ENCODE data around the gene SNN. TPM values are rescaled to one million over a fixed set of nuclear protein-coding genes. Genes with fewer than 3 reads are reported as not detected.

The SNN gene
- total and polyA plus RNA-seq, 5 donors: 24.4 to 33.3 (median 25.6) TPM

DNA sequence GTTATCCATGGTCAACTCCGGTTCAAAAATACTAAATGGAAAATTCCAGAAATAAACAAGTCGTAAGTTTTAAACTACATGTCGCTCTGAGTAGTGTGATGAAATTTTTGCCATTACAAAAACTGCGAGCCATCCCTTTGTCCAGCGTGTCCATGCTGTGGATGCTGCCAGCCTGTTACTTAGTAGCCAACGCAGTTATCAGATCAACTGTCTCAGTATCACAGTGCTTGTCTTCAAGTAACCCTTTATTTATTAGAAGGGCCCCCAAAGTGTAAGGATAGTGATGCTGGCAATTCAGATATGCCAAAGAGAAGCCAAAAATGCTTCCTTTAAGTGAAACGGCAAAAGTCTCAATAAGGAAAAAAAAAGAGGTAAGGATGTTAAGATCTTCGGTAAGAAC lies 23.9 kb downstream of the SNN start:
- Histone ChIP-seq H3K4me3 (ENCODE audit: low read length) (no peak overlapping the region), H3K9me3 (ENCODE audit: control insufficient read depth, low read length) (no peaks in the 10 kb centered on the region), H3K27ac (ENCODE audit: low read length) (no peak overlapping the region), H3K4me1 (ENCODE audit: control insufficient read depth, insufficient read depth, low read length) (peaks cover 2% of the 10 kb centered on the region), H3K27me3 (ENCODE audit: control insufficient read depth, insufficient read depth) (no peaks in the 10 kb centered on the region)
- no peak for DNase-seq
- intact Hi-C loops (cut with DNase I): no loop called here
- WGBS: 84% methylated on average over 8 of the region's 8 CpGs
- no peak for ATAC-seq

- no peaks in the 10 kb centered on the region for H3K9me3 ChIP-seq (ENCODE audit: control insufficient read depth, low read length)
- H3K4me3 ChIP-seq (ENCODE audit: low read length): no peak overlapping the region
- DNase-seq: no peak
- intact Hi-C loops (cut with DNase I): no loop called here
- peaks cover 2% of the 10 kb centered on the region for H3K4me1 ChIP-seq (ENCODE audit: control insufficient read depth, insufficient read depth, low read length)
- no peaks in the 10 kb centered on the region for H3K27me3 ChIP-seq (ENCODE audit: control insufficient read depth, insufficient read depth)
- H3K27ac ChIP-seq (ENCODE audit: low read length): no peak overlapping the region
- no peak for ATAC-seq
- WGBS: 75% methylated on average over 6 of the region's 6 CpGs
These were observed 24.4 kb downstream of the SNN start for GRCh38 chr16:11692651-11693050.

GRCh38 chr16:11696266-11697012 lies 28.2 kb downstream of the SNN start:
- peaks cover 3% of the 10 kb centered on the region for H3K4me1 ChIP-seq (ENCODE audit: control insufficient read depth, insufficient read depth, low read length)
- DNase-seq (no peak), ATAC-seq (no peak)
- no peak overlapping the region for H3K4me3 ChIP-seq (ENCODE audit: low read length)
- H3K27ac ChIP-seq (ENCODE audit: low read length): no peak overlapping the region
- H3K27me3 ChIP-seq (ENCODE audit: control insufficient read depth, insufficient read depth): no peaks in the 10 kb centered on the region
- H3K9me3 ChIP-seq (ENCODE audit: control insufficient read depth, low read length): no peaks in the 10 kb centered on the region
- WGBS: 94% methylated on average over 12 of the region's 12 CpGs
- intact Hi-C loops (cut with DNase I): no loop called here

DNA sequence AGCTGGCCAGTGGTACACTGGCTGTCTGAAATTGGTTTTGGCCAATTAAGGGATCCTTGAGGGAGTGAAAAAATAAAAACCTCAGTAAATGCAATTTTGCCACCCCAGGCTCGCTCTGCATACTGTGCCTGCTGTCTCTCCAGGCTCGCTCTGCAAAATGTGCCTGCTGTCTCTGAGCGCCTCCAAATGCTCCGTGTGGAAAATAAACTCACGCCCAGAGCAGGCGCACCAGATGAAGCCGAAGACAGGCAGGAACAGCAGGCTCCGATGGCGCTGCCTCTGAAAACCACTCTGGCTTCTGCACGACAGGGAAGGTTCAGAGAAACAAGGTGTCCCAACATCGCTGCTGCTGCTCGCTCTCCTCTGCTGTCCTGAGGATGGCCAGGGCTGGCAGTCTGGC lies 29.1 kb downstream of the SNN start:
- H3K27ac ChIP-seq (ENCODE audit: low read length): no peak overlapping the region
- WGBS: 95% methylated on average over 12 of the region's 12 CpGs
- H3K9me3 ChIP-seq (ENCODE audit: control insufficient read depth, low read length): no peaks in the 10 kb centered on the region
- H3K27me3 ChIP-seq (ENCODE audit: control insufficient read depth, insufficient read depth): no peaks in the 10 kb centered on the region
- ATAC-seq (no peak), DNase-seq (no peak)
- H3K4me1 ChIP-seq (ENCODE audit: control insufficient read depth, insufficient read depth, low read length): peaks cover 3% of the 10 kb centered on the region
- intact Hi-C loops (cut with DNase I): no loop called here
- H3K4me3 ChIP-seq (ENCODE audit: low read length): no peak overlapping the region

- Histone ChIP-seq H3K9me3 (ENCODE audit: control insufficient read depth, low read length) (no peaks in the 10 kb centered on the region), H3K4me3 (ENCODE audit: low read length) (no peak overlapping the region), H3K4me1 (ENCODE audit: control insufficient read depth, insufficient read depth, low read length) (peaks cover 3% of the 10 kb centered on the region), H3K27ac (ENCODE audit: low read length) (no peak overlapping the region), H3K27me3 (ENCODE audit: control insufficient read depth, insufficient read depth) (no peaks in the 10 kb centered on the region)
- DNase-seq: no peak
- 78% methylated on average over 7 of the region's 7 CpGs for WGBS
- intact Hi-C loops (cut with DNase I): no loop called here
- ATAC-seq: no peak
These were observed 30.0 kb downstream of the SNN start for GRCh38 chr16:11698271-11698689.

- Histone ChIP-seq H3K4me1 (ENCODE audit: control insufficient read depth, insufficient read depth, low read length) (peaks cover 3% of the 10 kb centered on the region), H3K27me3 (ENCODE audit: control insufficient read depth, insufficient read depth) (no peaks in the 10 kb centered on the region), H3K27ac (ENCODE audit: low read length) (no peak overlapping the region), H3K9me3 (ENCODE audit: control insufficient read depth, low read length) (no peaks in the 10 kb centered on the region), H3K4me3 (ENCODE audit: low read length) (no peak overlapping the region)
- 95% methylated on average over 10 of the region's 10 CpGs for WGBS
- intact Hi-C loops (cut with DNase I): no loop called here
- no peak for ATAC-seq
- no peak for DNase-seq
These were observed 31.1 kb downstream of the SNN start for GRCh38 chr16:11699234-11699894.

- no peaks in the 10 kb centered on the region for H3K9me3 ChIP-seq (ENCODE audit: control insufficient read depth, low read length)
- no peak for DNase-seq
- WGBS: 74% methylated on average over 9 of the region's 9 CpGs
- no peak overlapping the region for H3K4me3 ChIP-seq (ENCODE audit: low read length)
- H3K27me3 ChIP-seq (ENCODE audit: control insufficient read depth, insufficient read depth): no peaks in the 10 kb centered on the region
- no peak for ATAC-seq
- intact Hi-C loops (cut with DNase I): no loop called here
- H3K27ac ChIP-seq (ENCODE audit: low read length): no peak overlapping the region
- peaks cover 3% of the 10 kb centered on the region for H3K4me1 ChIP-seq (ENCODE audit: control insufficient read depth, insufficient read depth, low read length)
These were observed 32.2 kb downstream of the SNN start for GRCh38 chr16:11700264-11701029.

DNA sequence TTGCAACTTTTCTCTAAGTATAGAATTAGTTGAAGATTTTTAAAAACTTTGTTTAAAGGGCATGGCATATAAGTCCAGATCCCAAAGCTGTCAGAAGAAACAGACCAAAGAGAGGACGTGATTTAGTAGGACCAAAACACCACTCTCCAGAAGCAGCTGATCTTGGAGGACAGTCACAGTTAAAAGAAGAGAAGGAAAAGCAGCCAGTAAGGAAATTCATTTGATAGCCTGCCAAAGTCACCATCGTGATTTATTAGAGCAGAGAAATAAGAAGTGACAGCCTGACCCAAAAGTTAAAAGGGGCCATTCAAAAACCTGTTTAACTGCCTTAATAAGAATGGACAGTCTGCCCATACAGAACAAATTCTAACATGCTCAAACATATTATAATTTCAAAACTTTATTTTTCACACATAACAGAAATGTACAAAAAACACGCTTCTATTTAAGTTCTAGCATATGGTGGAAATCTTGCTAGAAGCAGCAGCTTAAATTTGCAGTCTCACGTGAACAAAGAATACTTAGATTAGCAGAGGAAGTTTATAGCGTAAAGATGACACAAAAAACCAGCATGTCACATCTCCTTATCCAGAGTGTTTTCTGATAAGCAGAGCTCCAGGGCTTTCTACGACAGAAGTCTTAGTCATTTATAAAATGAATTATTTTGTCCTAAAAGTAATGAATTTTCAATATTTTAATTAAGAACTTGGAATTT lies 37.2 kb downstream of the SNN start:
- 41% methylated on average over 6 of the region's 6 CpGs for WGBS
- no peak overlapping the region for H3K4me3 ChIP-seq (ENCODE audit: low read length)
- H3K27me3 ChIP-seq (ENCODE audit: control insufficient read depth, insufficient read depth): no peaks in the 10 kb centered on the region
- peaks cover 3% of the 10 kb centered on the region for H3K4me1 ChIP-seq (ENCODE audit: control insufficient read depth, insufficient read depth, low read length)
- intact Hi-C loops (cut with DNase I): no loop called here
- no peaks in the 10 kb centered on the region for H3K9me3 ChIP-seq (ENCODE audit: control insufficient read depth, low read length)
- DNase-seq: no peak
- ATAC-seq: no peak
- no peak overlapping the region for H3K27ac ChIP-seq (ENCODE audit: low read length)

DNA sequence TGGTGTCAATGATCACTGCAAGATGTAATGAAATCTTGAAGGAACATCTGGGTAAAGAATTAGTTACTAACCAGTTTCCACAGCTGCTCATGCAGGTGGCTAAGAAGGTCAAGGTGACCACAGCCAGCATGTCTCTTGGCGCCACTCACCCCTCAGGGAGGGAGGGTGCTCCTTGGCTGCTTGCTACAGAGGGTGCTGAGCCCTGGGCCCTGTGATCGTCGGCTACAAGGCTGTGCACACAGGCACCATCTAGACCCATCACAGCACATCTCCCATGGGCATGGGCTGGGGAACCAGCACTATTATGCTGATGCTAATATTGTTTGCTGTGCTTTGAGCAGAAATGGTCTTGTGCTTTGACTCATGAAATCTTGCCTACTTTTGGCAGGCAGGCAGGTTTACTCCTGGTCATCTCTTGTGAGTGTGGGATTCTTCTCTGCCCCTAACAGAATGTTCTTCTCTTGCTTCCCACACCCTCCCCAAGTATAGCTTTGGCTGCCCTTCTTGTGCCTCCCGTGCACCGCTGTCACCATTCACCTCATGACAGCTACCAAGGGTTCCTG lies 38.0 kb downstream of the SNN start:
- WGBS: 65% methylated on average over 5 of the region's 5 CpGs
- ATAC-seq (peak; percentile 92 to 95), DNase-seq (peak in 2 of 3 donors; percentile 27 to 57)
- Histone ChIP-seq H3K4me1 (ENCODE audit: control insufficient read depth, insufficient read depth, low read length) (no peaks in the 10 kb centered on the region), H3K27me3 (ENCODE audit: control insufficient read depth, insufficient read depth) (no peaks in the 10 kb centered on the region), H3K9me3 (ENCODE audit: control insufficient read depth, low read length) (no peaks in the 10 kb centered on the region), H3K27ac (ENCODE audit: low read length) (peak overlapping the region; percentile 52), H3K4me3 (ENCODE audit: low read length) (no peak overlapping the region)
- intact Hi-C loops (cut with DNase I): no loop called here

DNA sequence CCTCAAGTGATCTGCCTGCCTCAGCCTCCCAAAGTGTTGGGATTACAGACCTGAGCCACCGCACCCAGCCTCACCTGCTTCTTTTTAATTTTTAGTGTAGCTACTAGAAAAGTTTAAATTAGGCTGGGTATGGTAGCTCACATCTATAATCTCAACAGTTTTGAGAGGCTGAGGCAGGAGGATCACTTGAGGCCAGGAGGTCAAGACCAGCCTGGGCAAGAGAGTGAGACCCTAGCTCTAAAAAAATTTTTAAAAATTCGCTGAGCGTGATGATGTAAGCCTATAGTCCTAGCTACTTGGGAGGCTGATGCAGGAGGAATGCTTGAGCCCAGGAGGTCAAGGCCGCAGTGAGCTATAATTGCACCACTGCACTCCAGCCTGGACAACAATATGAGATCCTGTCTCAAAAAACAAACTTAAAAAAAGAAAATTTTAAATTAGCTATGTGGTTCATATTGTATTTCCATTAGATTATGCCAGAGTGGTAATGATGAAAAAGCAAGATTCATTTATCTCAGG lies 39.5 kb downstream of the SNN start:
- WGBS: 95% methylated on average over 4 of the region's 4 CpGs
- DNase-seq: no peak
- Histone ChIP-seq H3K4me1 (ENCODE audit: control insufficient read depth, insufficient read depth, low read length) (no peaks in the 10 kb centered on the region), H3K4me3 (ENCODE audit: low read length) (no peak overlapping the region), H3K27ac (ENCODE audit: low read length) (no peak overlapping the region), H3K27me3 (ENCODE audit: control insufficient read depth, insufficient read depth) (no peaks in the 10 kb centered on the region), H3K9me3 (ENCODE audit: control insufficient read depth, low read length) (no peaks in the 10 kb centered on the region)
- ATAC-seq: no peak
- intact Hi-C loops (cut with DNase I): no loop called here

Measured in right cardiac atrium (tissue), 5 donors.